ENCODE measurements around the gene ASCL4. TPM values are rescaled to one million over a fixed set of nuclear protein-coding genes. Genes with fewer than 3 reads are reported as not detected.

ASCL4 gene
- total RNA-seq, 1 experiment from 2014 or later = not detected

- no TSS peak for BruUV-seq (replicated peaks)
- ChIA-PET POLR2A (no interaction called here), CTCF (no interaction called here)
- in situ Hi-C loops (cut with HindIII; ENCODE audit: low pct_unique_long_range_greater_than_20kb, low sequenced_read_pairs) (no loop called here), intact Hi-C loops (cut with micrococcal nuclease; ENCODE audit: unreplicated experiment) (no loop called here)
- no peak overlapping the region for H3K4me3 ChIP-seq (ENCODE audit: low read depth in 2 of 2, low read length in 2 of 2)
- no peak overlapping the region for H3K27ac ChIP-seq (ENCODE audit: low read length)
- H3K9me3 ChIP-seq (ENCODE audit: control insufficient read depth, insufficient read depth, low read depth, low read length) = no peaks in the 10 kb centered on the region
- TF ChIP-seq CTCF (IDR thresholded peaks at IDR 0.05) = no peak
- no peak for TF ChIP-seq REST (IDR thresholded peaks at IDR 0.05; ENCODE audit: insufficient read depth in 1 of 2, low read depth in 2 of 2, low read length in 1 of 2)
- no peak for TF ChIP-seq SIN3A (IDR thresholded peaks at IDR 0.05; ENCODE audit: borderline replicate concordance, insufficient read depth, low read depth, low read length)
- TF ChIP-seq TCF7L2 (IDR thresholded peaks at IDR 0.05; ENCODE audit: low read depth, low read length) = no peak
- no peak for TF ChIP-seq POLR2AphosphoS5 (IDR thresholded peaks at IDR 0.05; ENCODE audit: low read depth, low read length)
- no peak for DNase-seq (ENCODE audit: low read depth, low spot score)
- H3K27me3 ChIP-seq (ENCODE audit: control insufficient read depth, insufficient read depth, low read length) = no peaks in the 10 kb centered on the region
- peak; percentile 60 for ATAC-seq
- H3K36me3 ChIP-seq (ENCODE audit: control insufficient read depth, insufficient read depth, low read length) = peaks cover 10% of the 10 kb centered on the region; the same call in 1 of the 2 replicates
- H3K4me1 ChIP-seq (ENCODE audit: control insufficient read depth, insufficient read depth, low read length) = no peaks in the 10 kb centered on the region
Measured at GRCh38 chr12:107730618-107731341, 43.7 kb upstream of the ASCL4 start.

GRCh38 chr12:107731366-107731765 is 43.1 kb upstream of the ASCL4 start:
- in situ Hi-C loops (cut with HindIII; ENCODE audit: low pct_unique_long_range_greater_than_20kb, low sequenced_read_pairs) (no loop called here), intact Hi-C loops (cut with micrococcal nuclease; ENCODE audit: unreplicated experiment) (no loop called here)
- H3K9me3 ChIP-seq (ENCODE audit: control insufficient read depth, insufficient read depth, low read depth, low read length) = no peaks in the 10 kb centered on the region
- ChIA-PET POLR2A (no interaction called here), CTCF (no interaction called here)
- DNase-seq (ENCODE audit: low read depth, low spot score) (no peak), ATAC-seq (peak; percentile 46; the same call in 1 of the 2 replicates)
- BruUV-seq (replicated peaks) = no TSS peak
- H3K27ac ChIP-seq (ENCODE audit: low read length) = no peak overlapping the region
- no peak overlapping the region for H3K4me3 ChIP-seq (ENCODE audit: low read depth in 2 of 2, low read length in 2 of 2)
- no peaks in the 10 kb centered on the region for H3K27me3 ChIP-seq (ENCODE audit: control insufficient read depth, insufficient read depth, low read length)
- H3K4me1 ChIP-seq (ENCODE audit: control insufficient read depth, insufficient read depth, low read length) = no peaks in the 10 kb centered on the region
- TF ChIP-seq CTCF (IDR thresholded peaks at IDR 0.05) (no peak), TCF7L2 (IDR thresholded peaks at IDR 0.05; ENCODE audit: low read depth, low read length) (no peak), SIN3A (IDR thresholded peaks at IDR 0.05; ENCODE audit: borderline replicate concordance, insufficient read depth, low read depth, low read length) (no peak), REST (IDR thresholded peaks at IDR 0.05; ENCODE audit: insufficient read depth in 1 of 2, low read depth in 2 of 2, low read length in 1 of 2) (no peak), POLR2AphosphoS5 (IDR thresholded peaks at IDR 0.05; ENCODE audit: low read depth, low read length) (no peak)
- H3K36me3 ChIP-seq (ENCODE audit: control insufficient read depth, insufficient read depth, low read length) = peaks cover 10% of the 10 kb centered on the region; the same call in 1 of the 2 replicates
